H1 (cell line): Measurements from ENCODE around the gene CAV3. TPM values are rescaled to one million over a fixed set of nuclear protein-coding genes. Genes with fewer than 3 reads are reported as not detected.
A peak's percentile ranks its signal among the peaks of the same experiment; 100 is the strongest.

ENCODE experiments used
- CTCF ChIA-PET: fragments of 300-600 bp; sonication (Branson Sonifier 250); formaldehyde crosslinking; loops from one replicate; lab custom pipeline; 2021; ENCODE audit not compliant: partially characterized antibody; lab: Charles Lee
- POLR2A ChIA-PET: fragments of 300-600 bp; sonication (Branson Sonifier 250); formaldehyde crosslinking; loops from one replicate; lab custom pipeline; 2021; ENCODE audit warnings: inconsistent platforms; ENCODE audit not compliant: partially characterized antibody; lab: Charles Lee
- DNase-seq, 2 experiments: peaks; one replicate each; pipeline versions ENCODE4 v3.0.0 to v3.0.0-alpha.2; 2010 to 2022; ENCODE audit warnings: low spot score in 2 of 2, low read depth in 1 of 2, mixed read lengths in 1 of 2
- FAIRE-seq: peaks from 2 replicates; lab custom pipeline; 2011; peaks lifted over from hg19 to GRCh38; lab: Jason Lieb, UNC
- H2AFZ ChIP-seq: 2 replicates; pipeline ENCODE4 v1.8.1; 2012; ENCODE audit warnings: low read length, inconsistent platforms
- H2AK5ac ChIP-seq: 2 replicates; pipeline ENCODE4 v1.6.1; 2013; ENCODE audit warnings: low read depth, low read length
- H2BK120ac ChIP-seq: replicated peaks from 2 replicates; pipeline ENCODE3; 2013; ENCODE audit warnings: low read depth, low read length, inconsistent platforms
- H2BK12ac ChIP-seq: 2 replicates; pipeline ENCODE4 v1.6.1; 2013; ENCODE audit warnings: low read depth, low read length
- H2BK15ac ChIP-seq: 2 replicates; pipeline ENCODE4 v1.6.1; 2013; ENCODE audit warnings: low read length
- H2BK20ac ChIP-seq: 2 replicates; pipeline ENCODE4 v1.6.1; 2013; ENCODE audit warnings: low read length
- H2BK5ac ChIP-seq: 2 replicates; pipeline ENCODE4 v1.6.1; 2013; ENCODE audit warnings: low read depth, low read length
- H3K14ac ChIP-seq: 2 replicates; pipeline ENCODE4 v1.6.1; 2013; ENCODE audit warnings: inconsistent platforms; ENCODE audit not compliant: insufficient read length
- H3K18ac ChIP-seq: 2 replicates; pipeline ENCODE4 v1.6.1; 2013; ENCODE audit warnings: low read length; ENCODE audit errors: extremely low read depth
- H3K23ac ChIP-seq: 2 replicates; pipeline ENCODE4 v1.6.1; 2013; ENCODE audit warnings: inconsistent platforms; ENCODE audit not compliant: insufficient read length
- H3K23me2 ChIP-seq: 2 replicates; pipeline ENCODE4 v1.6.1; 2013; ENCODE audit warnings: low read depth, low read length
- H3K27ac ChIP-seq: 2 replicates; pipeline ENCODE4 v1.6.1; 2011; ENCODE audit warnings: low read depth, low read length, inconsistent platforms
- H3K27me3 ChIP-seq, 4 experiments: replicated peaks in 1 of 4; 1 replicate in 1 of 4; 2 replicates in 3 of 4; pipeline versions ENCODE4 v1.6.1 to v1.8.1; 2011 to 2013; ENCODE audit warnings: low read length in 3 of 4, mild to moderate bottlenecking in 3 of 4, inconsistent platforms in 2 of 4, mixed read lengths in 2 of 4, moderate library complexity in 1 of 4; ENCODE audit not compliant: control insufficient read depth in 3 of 4, insufficient read depth in 3 of 4; ENCODE audit errors: extremely low read depth in 1 of 4
- H3K36me3 ChIP-seq, 4 experiments: 2 replicates each; pipeline versions ENCODE4 v1.6.1 to v1.8.1; 2011 to 2013; ENCODE audit warnings: mild to moderate bottlenecking in 4 of 4, low read length in 3 of 4, moderate library complexity in 2 of 4, control low read depth in 1 of 4, inconsistent platforms in 1 of 4; ENCODE audit not compliant: insufficient read depth in 4 of 4, control insufficient read depth in 2 of 4
- H3K4ac ChIP-seq: replicated peaks from 2 replicates; pipeline ENCODE3; 2013; ENCODE audit warnings: low read length, low read depth, mixed read lengths, inconsistent platforms; ENCODE audit not compliant: insufficient read length
- H3K4me1 ChIP-seq, 4 experiments: replicated peaks in 1 of 4; 1 replicate in 1 of 4; 2 replicates in 3 of 4; pipeline versions ENCODE4 v1.6.1 to v1.8.1; 2011 to 2013; ENCODE audit warnings: low read length in 3 of 4, inconsistent platforms in 2 of 4, mixed read lengths in 1 of 4; ENCODE audit not compliant: insufficient read depth in 4 of 4, control insufficient read depth in 3 of 4
- H3K4me2 ChIP-seq, 2 experiments: 2 replicates each; pipeline versions ENCODE4 v1.6.1 to v1.8.1; 2011 to 2013; ENCODE audit warnings: low read depth in 2 of 2, low read length in 2 of 2, control low read depth in 1 of 2, inconsistent platforms in 1 of 2, mild to moderate bottlenecking in 1 of 2; ENCODE audit not compliant: insufficient read depth in 1 of 2
- H3K4me3 ChIP-seq, 4 experiments: fragments of 200-600, 300-600 bp in 1 of 4; sonication (generic), shearing (Covaris generic), sonication (Bioruptor Twin) in 1 of 4; 2 replicates each; pipeline versions ENCODE4 v1.5.1 to v1.8.1; 2011 to 2016; ENCODE audit warnings: low read length in 4 of 4, low read depth in 3 of 4, control low read depth in 2 of 4, inconsistent platforms in 2 of 4, mild to moderate bottlenecking in 2 of 4, mixed read lengths in 1 of 4, moderate library complexity in 1 of 4; ENCODE audit not compliant: insufficient read depth in 2 of 4; ENCODE audit errors: extremely low read depth in 1 of 4
- H3K56ac ChIP-seq: replicated peaks from 2 replicates; pipeline ENCODE3; 2013; ENCODE audit warnings: low read depth, mild to moderate bottlenecking, mixed read lengths, low read length, inconsistent platforms; ENCODE audit not compliant: insufficient read length
- H3K79me1 ChIP-seq: 2 replicates; pipeline ENCODE4 v1.6.1; 2013; ENCODE audit warnings: low read depth, low read length, control low read depth
- H3K79me2 ChIP-seq, 2 experiments: 2 replicates each; pipeline versions ENCODE4 v1.6.1 to v1.8.1; 2012 to 2013; ENCODE audit warnings: low read length in 2 of 2, mild to moderate bottlenecking in 2 of 2, inconsistent platforms in 1 of 2; ENCODE audit not compliant: insufficient read depth in 2 of 2, control insufficient read depth in 1 of 2
- H3K9ac ChIP-seq, 4 experiments: replicated peaks in 1 of 4; 1 replicate in 1 of 4; 2 replicates in 3 of 4; pipeline versions ENCODE4 v1.6.1 to v1.8.1; 2011 to 2013; ENCODE audit warnings: low read depth in 3 of 4, low read length in 3 of 4, control low read depth in 2 of 4, mild to moderate bottlenecking in 2 of 4, moderate library complexity in 2 of 4, inconsistent platforms in 1 of 4; ENCODE audit errors: extremely low read depth in 1 of 4
- H3K9me3 ChIP-seq, 2 experiments: 2 replicates each; pipeline versions ENCODE4 v1.6.1 to v1.8.1; 2012 to 2013; ENCODE audit warnings: mild to moderate bottlenecking in 2 of 2, moderate library complexity in 2 of 2, control low read depth in 1 of 2, inconsistent platforms in 1 of 2, low read depth in 1 of 2, low read length in 1 of 2, mixed read lengths in 1 of 2; ENCODE audit not compliant: insufficient read depth in 2 of 2
- H4K20me1 ChIP-seq, 2 experiments: replicated peaks in 1 of 2; 2 replicates each; pipeline versions ENCODE3 to v1.8.1; 2011 to 2013; ENCODE audit warnings: inconsistent platforms in 2 of 2, low read length in 2 of 2, mild to moderate bottlenecking in 1 of 2; ENCODE audit not compliant: insufficient read depth in 2 of 2, control insufficient read depth in 1 of 2
- H4K5ac ChIP-seq: 2 replicates; pipeline ENCODE4 v1.6.1; 2013; ENCODE audit warnings: low read length, low read depth, mixed read lengths, inconsistent platforms; ENCODE audit not compliant: insufficient read length
- H4K8ac ChIP-seq: 2 replicates; pipeline ENCODE4 v1.8.0; 2013; ENCODE audit warnings: mild to moderate bottlenecking, moderate library complexity, low read length, inconsistent platforms; ENCODE audit not compliant: insufficient read depth; ENCODE audit errors: extremely low read depth
- H4K91ac ChIP-seq: replicated peaks from 2 replicates; pipeline ENCODE3; 2013; ENCODE audit warnings: low read length, mixed read lengths, inconsistent platforms; ENCODE audit not compliant: insufficient read length
- EGR1 ChIP-seq: IDR thresholded peaks from 2 replicates; pipeline ENCODE4 v1.6.1; 2011; ENCODE audit warnings: low read depth, low read length, borderline replicate concordance
- JUND ChIP-seq: IDR thresholded peaks from 2 replicates; pipeline ENCODE4 v1.6.1; 2011; ENCODE audit warnings: mild to moderate bottlenecking, improper control_type of control experiment, low read length
- POLR2A ChIP-seq, 2 experiments: IDR thresholded peaks; 1 replicate in 1 of 2; 2 replicates in 1 of 2; pipeline ENCODE4 v1.6.1; 2011; ENCODE audit warnings: low read depth in 2 of 2, low read length in 2 of 2, mild to moderate bottlenecking in 2 of 2; ENCODE audit errors: control extremely low read depth in 1 of 2
- RXRA ChIP-seq: IDR thresholded peaks from 2 replicates; pipeline ENCODE4 v1.6.1; 2011; ENCODE audit warnings: low read depth, mild to moderate bottlenecking, low read length, moderate library complexity; ENCODE audit not compliant: insufficient read depth
- TAF1 ChIP-seq: IDR thresholded peaks from 2 replicates; pipeline ENCODE4 v1.6.1; 2011; ENCODE audit warnings: mild to moderate bottlenecking, low read depth, low read length
- TAF7 ChIP-seq: optimal IDR thresholded peaks from 2 replicates; pipeline ENCODE3; 2011; ENCODE audit warnings: low read depth, mild to moderate bottlenecking, inconsistent platforms, low read length, moderate library complexity, borderline replicate concordance
- ZNF274 ChIP-seq: IDR thresholded peaks from 2 replicates; pipeline ENCODE4 v1.7.0; 2012; ENCODE audit warnings: low read length, borderline replicate concordance; ENCODE audit errors: extremely low read depth
- WGBS, 2 experiments: shearing (Covaris generic) in 1 of 2; methylation state at CpG; one replicate each; pipeline versions ENCODE4 v1.1.6 to v1.1.7; 2013 to 2015; ENCODE audit warnings: low lambda C conversion rate in 2 of 2, mixed read lengths in 2 of 2, inconsistent platforms in 1 of 2, low coverage in 1 of 2, missing lambda C conversion rate in 1 of 2; ENCODE audit not compliant: insufficient replicate concordance in 2 of 2, insufficient coverage in 1 of 2, insufficient read length in 1 of 2; ENCODE audit errors: extremely low coverage in 1 of 2, missing lambda C conversion rate in 1 of 2; 5-methylcytosine and 5-hydroxymethylcytosine counted together
- polyA plus RNA-seq, 7 experiments: library from polyadenylated mRNA; depleted of rRNA in 3 of 7; stranded (reverse) in 5 of 7; unstranded in 2 of 7; fragments of >200 nt in 5 of 7; fragments of 200-250 nt in 2 of 7; gene quantifications; 1 replicate in 5 of 7; 2 replicates in 1 of 7; 4 replicates in 1 of 7; pipeline versions ENCODE4 v1.2.1 to v1.2.3, GENCODE V29; 2011 to 2013; ENCODE audit warnings: missing spikeins in 2 of 7, mixed read lengths in 2 of 7
- total RNA-seq: library from RNA; stranded (reverse); fragmentation: NEBNext Ultra II Directional; extraction: Animal tissue kit (Norgen Biotek cat#: 25700); gene quantifications from 2 replicates; pipeline ENCODE4 v1.2.1, GENCODE V29; 2021

CAV3 gene
- total and polyA plus RNA-seq, 2 of the 8 experiments (the other 6 are each of a cell fraction or from before 2014, with no cell fraction given): not detected

GRCh38 chr3:8723612-8724011 is 10.0 kb upstream of the CAV3 start:
- no peak overlapping the region for H3K4me3 ChIP-seq
- no peak overlapping the region for H2BK120ac ChIP-seq
- no peaks in the 10 kb centered on the region for H3K23me2 ChIP-seq
- no peak for TF ChIP-seq TAF1
- TF ChIP-seq POLR2A (IDR thresholded peaks at IDR 0.05; ENCODE audit: control extremely low read depth in 1 of 2, low read depth in 2 of 2, low read length in 2 of 2): no peak
- 0 out of 2 replicates have a peak, but pooled peaks have one; percentile 19 for TF ChIP-seq EGR1
- TF ChIP-seq ZNF274: no peak
- no peak for TF ChIP-seq JUND
- no peak for TF ChIP-seq RXRA
- no peak for TF ChIP-seq TAF7
- TF ChIP-seq, all 59 proteins: peak for 1
- H2BK5ac ChIP-seq: no peak overlapping the region
- H4K8ac ChIP-seq: no peak overlapping the region
- no peak overlapping the region for H2AK5ac ChIP-seq
- no peak overlapping the region for H2BK20ac ChIP-seq
- no peak overlapping the region for H3K4me2 ChIP-seq
- no peak overlapping the region for H3K4ac ChIP-seq
- peaks cover 0 to 2% (median 0%) of the 10 kb centered on the region in 4 experiments; a peak in 2 of 7 replicates for H3K4me1 ChIP-seq
- H2BK12ac ChIP-seq: no peak overlapping the region
- no peak for DNase-seq
- no peak overlapping the region for H2AFZ ChIP-seq
- no peaks in the 10 kb centered on the region for H3K79me2 ChIP-seq
- H2BK15ac ChIP-seq: no peak overlapping the region
- H3K18ac ChIP-seq: no peak overlapping the region
- no peaks in the 10 kb centered on the region for H4K20me1 ChIP-seq
- H3K9ac ChIP-seq: no peak overlapping the region
- no peak overlapping the region for H4K5ac ChIP-seq
- H3K56ac ChIP-seq: no peak overlapping the region
- H3K9me3 ChIP-seq: no peaks in the 10 kb centered on the region
- H3K23ac ChIP-seq: no peak overlapping the region
- no peak overlapping the region for H4K91ac ChIP-seq
- no peak overlapping the region for H3K27ac ChIP-seq
- no peaks in the 10 kb centered on the region; a peak in 1 of 7 replicates for H3K27me3 ChIP-seq
- H3K36me3 ChIP-seq: no peaks in the 10 kb centered on the region
- 75% methylated on average over 3 of the region's 3 CpGs; no CpG with 5 or more reads in 1 of the 2 experiments for WGBS, 2 experiments
- no peaks in the 10 kb centered on the region for H3K79me1 ChIP-seq
- ChIA-PET POLR2A (no interaction called here), CTCF (interaction anchor here (0.9 to 1.9 kb wide), 6 partner anchors 9 to 59 kb away, joined by 3 to 6 read pairs (median 4); partner anchors contain the start of gene OXTR)
- no peak for FAIRE-seq
- no peak overlapping the region for H3K14ac ChIP-seq
